LNCaP clone FGC (cell line): ENCODE measurements around the gene ROBO1.
A peak's percentile ranks its signal among the peaks of the same experiment; 100 is the strongest.

Experiments
- DNase-seq: peaks from one replicate; pipeline ENCODE4 v3.0.0-alpha.2; 2011; ENCODE audit warnings: low read depth
- H3K4me3 ChIP-seq: 2 replicates; pipeline ENCODE4 v1.5.1; 2011; ENCODE audit warnings: mild to moderate bottlenecking, low read depth, low read length, control low read depth
- CTCF ChIP-seq: IDR thresholded peaks from 2 replicates; pipeline ENCODE4 v1.5.1; 2012; ENCODE audit warnings: mild to moderate bottlenecking; ENCODE audit not compliant: control insufficient read depth, insufficient read depth; ENCODE audit errors: extremely low read depth

ROBO1 gene

GRCh38 chr3:78986416-78987101, 781.2 kb downstream of the ROBO1 start:
- TF ChIP-seq CTCF: no peak
- DNase-seq: no peak
- no peak overlapping the region for H3K4me3 ChIP-seq

DNA sequence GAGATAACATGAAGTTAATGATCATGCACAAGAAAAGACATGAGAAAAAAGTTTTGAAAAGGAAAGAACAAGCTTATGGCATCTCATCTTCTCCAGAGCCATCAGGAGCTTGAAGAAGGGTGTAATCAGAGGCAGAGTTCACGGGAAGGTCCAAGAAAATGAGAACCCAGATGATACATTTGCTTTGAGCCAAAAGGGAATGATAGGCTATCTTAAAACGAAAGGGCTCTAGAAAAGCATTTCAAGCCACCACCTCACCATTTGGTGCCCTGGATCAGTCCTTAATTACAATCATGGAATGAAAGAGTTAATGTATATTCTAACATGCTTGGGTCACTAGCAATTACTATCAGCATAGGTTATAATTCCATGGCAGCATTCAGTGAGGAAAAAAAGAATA, 781.8 kb downstream of the ROBO1 start:
- TF ChIP-seq CTCF: no peak
- H3K4me3 ChIP-seq: no peak overlapping the region
- DNase-seq: no peak

- no peak for TF ChIP-seq CTCF
- no peak for DNase-seq
- no peak overlapping the region for H3K4me3 ChIP-seq
Observed at GRCh38 chr3:78979028-78979427, 788.8 kb downstream of the ROBO1 start.

DNA sequence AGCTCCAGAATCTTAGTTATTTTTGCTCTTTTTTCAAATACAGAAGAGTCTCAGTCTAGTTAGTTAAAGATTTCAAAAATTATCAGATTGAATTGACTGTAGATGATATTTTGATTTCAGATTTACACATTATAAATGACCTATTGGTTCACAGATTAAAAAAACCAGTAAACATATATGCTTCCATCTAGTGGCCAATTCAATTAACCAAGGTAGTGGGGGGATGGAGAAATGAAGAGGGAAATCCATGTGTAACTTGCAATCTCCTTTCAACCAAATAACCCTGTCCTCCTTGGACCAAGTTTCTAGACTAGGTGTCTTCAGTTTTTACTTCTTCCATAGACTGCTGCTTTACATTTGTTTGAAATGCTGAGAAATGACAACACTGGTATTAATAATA, 789.8 kb downstream of the ROBO1 start:
- DNase-seq: peak; percentile 10
- no peak overlapping the region for H3K4me3 ChIP-seq
- TF ChIP-seq CTCF: peak; percentile 63

GRCh38 chr3:78977073-78977472, 790.7 kb downstream of the ROBO1 start:
- TF ChIP-seq CTCF: no peak

DNA sequence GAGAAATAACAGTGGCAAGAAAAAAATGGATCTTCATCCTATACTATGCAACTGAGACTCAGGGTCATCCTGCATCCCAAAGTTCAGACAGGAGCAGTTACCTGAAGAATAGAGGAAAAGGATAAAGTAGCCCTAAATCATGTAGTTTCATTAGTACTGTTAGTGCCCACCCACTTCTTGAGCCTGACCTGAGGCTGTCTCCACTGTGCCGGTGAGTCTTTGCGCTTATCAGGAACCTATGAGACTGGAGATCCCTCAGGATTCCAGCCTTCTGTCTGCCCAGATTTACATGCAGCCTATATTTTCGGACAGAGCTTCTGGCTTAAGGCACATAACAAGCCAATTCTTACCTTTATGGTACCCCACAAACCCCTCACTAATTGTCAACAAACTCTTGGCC, 791.6 kb downstream of the ROBO1 start:
- TF ChIP-seq CTCF: no peak
- no peak for DNase-seq
- H3K4me3 ChIP-seq: no peak overlapping the region

More at GRCh38 chr3:78977073-78977472, 790.7 kb downstream of the ROBO1 start:
- DNase-seq: no peak
- H3K4me3 ChIP-seq: no peak overlapping the region

GRCh38 chr3:78974181-78974790, 793.5 kb downstream of the ROBO1 start:
- no peak for DNase-seq
- no peak overlapping the region for H3K4me3 ChIP-seq

More at GRCh38 chr3:78974181-78974790, 793.5 kb downstream of the ROBO1 start:
- TF ChIP-seq CTCF: no peak
